ENCODE data around the gene RGL3.

DNA sequence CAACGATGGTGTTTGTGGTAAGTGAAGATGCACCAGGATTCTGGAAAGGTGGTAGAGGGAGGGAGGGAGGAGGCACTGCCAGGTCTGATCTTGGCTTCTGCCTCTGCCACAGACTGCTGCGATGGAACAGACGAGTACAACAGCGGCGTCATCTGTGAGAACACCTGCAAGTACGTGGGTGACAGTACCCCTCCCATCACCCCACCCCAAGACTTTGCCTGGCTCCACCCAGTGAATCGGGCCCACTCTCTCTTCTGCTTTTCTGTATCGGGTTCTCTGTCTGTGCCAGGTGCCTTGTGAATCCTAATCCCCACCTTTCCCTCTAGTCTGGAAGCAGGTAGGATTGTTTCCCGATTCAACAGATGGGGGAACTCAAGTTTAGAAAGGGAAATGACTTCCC lies 18.8 kb upstream of the RGL3 start:
- TF ChIP-seq, protein P1, sequence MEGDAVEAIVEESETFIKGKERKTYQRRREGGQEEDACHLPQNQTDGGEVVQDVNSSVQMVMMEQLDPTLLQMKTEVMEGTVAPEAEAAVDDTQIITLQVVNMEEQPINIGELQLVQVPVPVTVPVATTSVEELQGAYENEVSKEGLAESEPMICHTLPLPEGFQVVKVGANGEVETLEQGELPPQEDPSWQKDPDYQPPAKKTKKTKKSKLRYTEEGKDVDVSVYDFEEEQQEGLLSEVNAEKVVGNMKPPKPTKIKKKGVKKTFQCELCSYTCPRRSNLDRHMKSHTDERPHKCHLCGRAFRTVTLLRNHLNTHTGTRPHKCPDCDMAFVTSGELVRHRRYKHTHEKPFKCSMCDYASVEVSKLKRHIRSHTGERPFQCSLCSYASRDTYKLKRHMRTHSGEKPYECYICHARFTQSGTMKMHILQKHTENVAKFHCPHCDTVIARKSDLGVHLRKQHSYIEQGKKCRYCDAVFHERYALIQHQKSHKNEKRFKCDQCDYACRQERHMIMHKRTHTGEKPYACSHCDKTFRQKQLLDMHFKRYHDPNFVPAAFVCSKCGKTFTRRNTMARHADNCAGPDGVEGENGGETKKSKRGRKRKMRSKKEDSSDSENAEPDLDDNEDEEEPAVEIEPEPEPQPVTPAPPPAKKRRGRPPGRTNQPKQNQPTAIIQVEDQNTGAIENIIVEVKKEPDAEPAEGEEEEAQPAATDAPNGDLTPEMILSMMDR (IDR thresholded peaks at IDR 0.05; ENCODE audit: insufficient read depth, low read length) = no peak
- TF ChIP-seq POLR2AphosphoS5 (IDR thresholded peaks at IDR 0.05; ENCODE audit: low read depth) (no peak), SPI1 (IDR thresholded peaks at IDR 0.05; ENCODE audit: borderline replicate concordance, low read depth) (no peak)
- TF ChIP-seq, protein P2, sequence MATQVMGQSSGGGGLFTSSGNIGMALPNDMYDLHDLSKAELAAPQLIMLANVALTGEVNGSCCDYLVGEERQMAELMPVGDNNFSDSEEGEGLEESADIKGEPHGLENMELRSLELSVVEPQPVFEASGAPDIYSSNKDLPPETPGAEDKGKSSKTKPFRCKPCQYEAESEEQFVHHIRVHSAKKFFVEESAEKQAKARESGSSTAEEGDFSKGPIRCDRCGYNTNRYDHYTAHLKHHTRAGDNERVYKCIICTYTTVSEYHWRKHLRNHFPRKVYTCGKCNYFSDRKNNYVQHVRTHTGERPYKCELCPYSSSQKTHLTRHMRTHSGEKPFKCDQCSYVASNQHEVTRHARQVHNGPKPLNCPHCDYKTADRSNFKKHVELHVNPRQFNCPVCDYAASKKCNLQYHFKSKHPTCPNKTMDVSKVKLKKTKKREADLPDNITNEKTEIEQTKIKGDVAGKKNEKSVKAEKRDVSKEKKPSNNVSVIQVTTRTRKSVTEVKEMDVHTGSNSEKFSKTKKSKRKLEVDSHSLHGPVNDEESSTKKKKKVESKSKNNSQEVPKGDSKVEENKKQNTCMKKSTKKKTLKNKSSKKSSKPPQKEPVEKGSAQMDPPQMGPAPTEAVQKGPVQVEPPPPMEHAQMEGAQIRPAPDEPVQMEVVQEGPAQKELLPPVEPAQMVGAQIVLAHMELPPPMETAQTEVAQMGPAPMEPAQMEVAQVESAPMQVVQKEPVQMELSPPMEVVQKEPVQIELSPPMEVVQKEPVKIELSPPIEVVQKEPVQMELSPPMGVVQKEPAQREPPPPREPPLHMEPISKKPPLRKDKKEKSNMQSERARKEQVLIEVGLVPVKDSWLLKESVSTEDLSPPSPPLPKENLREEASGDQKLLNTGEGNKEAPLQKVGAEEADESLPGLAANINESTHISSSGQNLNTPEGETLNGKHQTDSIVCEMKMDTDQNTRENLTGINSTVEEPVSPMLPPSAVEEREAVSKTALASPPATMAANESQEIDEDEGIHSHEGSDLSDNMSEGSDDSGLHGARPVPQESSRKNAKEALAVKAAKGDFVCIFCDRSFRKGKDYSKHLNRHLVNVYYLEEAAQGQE (IDR thresholded peaks at IDR 0.05; ENCODE audit: insufficient replicate concordance, low read depth) = no peak
